H1 (cell line): ENCODE measurements around the gene MAOB. TPM values are rescaled to one million over a fixed set of nuclear protein-coding genes. Genes with fewer than 3 reads are reported as not detected.

Experiments used
- BACH1 ChIP-seq: IDR thresholded peaks from 2 replicates; pipeline ENCODE4 v1.6.1; 2012; ENCODE audit warnings: low read length, improper control_type of control experiment
- BCL11A ChIP-seq, 2 experiments: IDR thresholded peaks; one replicate each; pipeline ENCODE4 v1.6.1; 2011; ENCODE audit warnings: low read depth in 2 of 2, low read length in 2 of 2, mild to moderate bottlenecking in 2 of 2
- MAFK ChIP-seq: IDR thresholded peaks from 2 replicates; pipeline ENCODE4 v1.6.1; 2012; ENCODE audit warnings: low read depth, mild to moderate bottlenecking, improper control_type of control experiment, low read length
- TEAD4 ChIP-seq: IDR thresholded peaks from 2 replicates; pipeline ENCODE4 v1.6.1; 2012; ENCODE audit warnings: low read depth, low read length, inconsistent platforms, mixed read lengths
- polyA plus RNA-seq, 7 experiments: library from polyadenylated mRNA; depleted of rRNA in 3 of 7; stranded (reverse) in 5 of 7; unstranded in 2 of 7; fragments of >200 nt in 5 of 7; fragments of 200-250 nt in 2 of 7; gene quantifications; 1 replicate in 5 of 7; 2 replicates in 1 of 7; 4 replicates in 1 of 7; pipeline versions ENCODE4 v1.2.1 to v1.2.3, GENCODE V29; 2011 to 2013; ENCODE audit warnings: missing spikeins in 2 of 7, mixed read lengths in 2 of 7
- total RNA-seq: library from RNA; stranded (reverse); fragmentation: NEBNext Ultra II Directional; extraction: Animal tissue kit (Norgen Biotek cat#: 25700); gene quantifications from 2 replicates; pipeline ENCODE4 v1.2.1, GENCODE V29; 2021
- TF ChIP-seq, protein P1 (sequence below): fragments of 300-600 bp; sonication (generic); IDR thresholded peaks from 2 replicates; pipeline ENCODE4 v1.7.1; 2012; ENCODE audit warnings: low read length, moderate library complexity, mild to moderate bottlenecking, inconsistent platforms; ENCODE audit not compliant: insufficient replicate concordance
- TF ChIP-seq, protein P2 (sequence below): IDR thresholded peaks from 2 replicates; pipeline ENCODE4 v1.6.1; 2012; ENCODE audit warnings: inconsistent platforms
- TF ChIP-seq, protein P3 (sequence below): IDR thresholded peaks from 2 replicates; pipeline ENCODE4 v1.6.1; 2012; ENCODE audit warnings: low read length, inconsistent platforms

MAOB gene
- total and polyA plus RNA-seq, 2 of the 8 experiments (the other 6 are each of a cell fraction or from before 2014, with no cell fraction given) = 0.73 to 1.1 TPM

DNA sequence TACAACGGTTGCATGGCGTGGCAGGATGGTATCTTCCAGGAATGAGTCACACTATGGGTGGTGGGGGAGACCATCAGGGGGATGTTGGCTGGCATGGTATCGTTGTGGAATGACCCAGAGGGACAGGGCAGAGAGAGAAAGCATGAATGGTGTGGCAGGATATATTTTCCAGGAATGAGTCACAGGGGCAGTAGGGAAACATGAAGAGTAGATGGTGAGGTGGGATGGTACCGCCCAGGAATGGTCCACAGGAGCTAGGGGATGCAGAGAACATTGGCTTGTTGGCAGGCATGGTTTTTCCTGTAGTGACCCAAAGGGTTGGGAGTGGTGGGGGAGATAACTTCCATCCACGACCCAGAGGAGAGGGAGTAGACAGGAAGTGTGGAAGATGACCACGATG is 163.7 kb downstream of the MAOB start (continued):
- TF ChIP-seq, protein P1, sequence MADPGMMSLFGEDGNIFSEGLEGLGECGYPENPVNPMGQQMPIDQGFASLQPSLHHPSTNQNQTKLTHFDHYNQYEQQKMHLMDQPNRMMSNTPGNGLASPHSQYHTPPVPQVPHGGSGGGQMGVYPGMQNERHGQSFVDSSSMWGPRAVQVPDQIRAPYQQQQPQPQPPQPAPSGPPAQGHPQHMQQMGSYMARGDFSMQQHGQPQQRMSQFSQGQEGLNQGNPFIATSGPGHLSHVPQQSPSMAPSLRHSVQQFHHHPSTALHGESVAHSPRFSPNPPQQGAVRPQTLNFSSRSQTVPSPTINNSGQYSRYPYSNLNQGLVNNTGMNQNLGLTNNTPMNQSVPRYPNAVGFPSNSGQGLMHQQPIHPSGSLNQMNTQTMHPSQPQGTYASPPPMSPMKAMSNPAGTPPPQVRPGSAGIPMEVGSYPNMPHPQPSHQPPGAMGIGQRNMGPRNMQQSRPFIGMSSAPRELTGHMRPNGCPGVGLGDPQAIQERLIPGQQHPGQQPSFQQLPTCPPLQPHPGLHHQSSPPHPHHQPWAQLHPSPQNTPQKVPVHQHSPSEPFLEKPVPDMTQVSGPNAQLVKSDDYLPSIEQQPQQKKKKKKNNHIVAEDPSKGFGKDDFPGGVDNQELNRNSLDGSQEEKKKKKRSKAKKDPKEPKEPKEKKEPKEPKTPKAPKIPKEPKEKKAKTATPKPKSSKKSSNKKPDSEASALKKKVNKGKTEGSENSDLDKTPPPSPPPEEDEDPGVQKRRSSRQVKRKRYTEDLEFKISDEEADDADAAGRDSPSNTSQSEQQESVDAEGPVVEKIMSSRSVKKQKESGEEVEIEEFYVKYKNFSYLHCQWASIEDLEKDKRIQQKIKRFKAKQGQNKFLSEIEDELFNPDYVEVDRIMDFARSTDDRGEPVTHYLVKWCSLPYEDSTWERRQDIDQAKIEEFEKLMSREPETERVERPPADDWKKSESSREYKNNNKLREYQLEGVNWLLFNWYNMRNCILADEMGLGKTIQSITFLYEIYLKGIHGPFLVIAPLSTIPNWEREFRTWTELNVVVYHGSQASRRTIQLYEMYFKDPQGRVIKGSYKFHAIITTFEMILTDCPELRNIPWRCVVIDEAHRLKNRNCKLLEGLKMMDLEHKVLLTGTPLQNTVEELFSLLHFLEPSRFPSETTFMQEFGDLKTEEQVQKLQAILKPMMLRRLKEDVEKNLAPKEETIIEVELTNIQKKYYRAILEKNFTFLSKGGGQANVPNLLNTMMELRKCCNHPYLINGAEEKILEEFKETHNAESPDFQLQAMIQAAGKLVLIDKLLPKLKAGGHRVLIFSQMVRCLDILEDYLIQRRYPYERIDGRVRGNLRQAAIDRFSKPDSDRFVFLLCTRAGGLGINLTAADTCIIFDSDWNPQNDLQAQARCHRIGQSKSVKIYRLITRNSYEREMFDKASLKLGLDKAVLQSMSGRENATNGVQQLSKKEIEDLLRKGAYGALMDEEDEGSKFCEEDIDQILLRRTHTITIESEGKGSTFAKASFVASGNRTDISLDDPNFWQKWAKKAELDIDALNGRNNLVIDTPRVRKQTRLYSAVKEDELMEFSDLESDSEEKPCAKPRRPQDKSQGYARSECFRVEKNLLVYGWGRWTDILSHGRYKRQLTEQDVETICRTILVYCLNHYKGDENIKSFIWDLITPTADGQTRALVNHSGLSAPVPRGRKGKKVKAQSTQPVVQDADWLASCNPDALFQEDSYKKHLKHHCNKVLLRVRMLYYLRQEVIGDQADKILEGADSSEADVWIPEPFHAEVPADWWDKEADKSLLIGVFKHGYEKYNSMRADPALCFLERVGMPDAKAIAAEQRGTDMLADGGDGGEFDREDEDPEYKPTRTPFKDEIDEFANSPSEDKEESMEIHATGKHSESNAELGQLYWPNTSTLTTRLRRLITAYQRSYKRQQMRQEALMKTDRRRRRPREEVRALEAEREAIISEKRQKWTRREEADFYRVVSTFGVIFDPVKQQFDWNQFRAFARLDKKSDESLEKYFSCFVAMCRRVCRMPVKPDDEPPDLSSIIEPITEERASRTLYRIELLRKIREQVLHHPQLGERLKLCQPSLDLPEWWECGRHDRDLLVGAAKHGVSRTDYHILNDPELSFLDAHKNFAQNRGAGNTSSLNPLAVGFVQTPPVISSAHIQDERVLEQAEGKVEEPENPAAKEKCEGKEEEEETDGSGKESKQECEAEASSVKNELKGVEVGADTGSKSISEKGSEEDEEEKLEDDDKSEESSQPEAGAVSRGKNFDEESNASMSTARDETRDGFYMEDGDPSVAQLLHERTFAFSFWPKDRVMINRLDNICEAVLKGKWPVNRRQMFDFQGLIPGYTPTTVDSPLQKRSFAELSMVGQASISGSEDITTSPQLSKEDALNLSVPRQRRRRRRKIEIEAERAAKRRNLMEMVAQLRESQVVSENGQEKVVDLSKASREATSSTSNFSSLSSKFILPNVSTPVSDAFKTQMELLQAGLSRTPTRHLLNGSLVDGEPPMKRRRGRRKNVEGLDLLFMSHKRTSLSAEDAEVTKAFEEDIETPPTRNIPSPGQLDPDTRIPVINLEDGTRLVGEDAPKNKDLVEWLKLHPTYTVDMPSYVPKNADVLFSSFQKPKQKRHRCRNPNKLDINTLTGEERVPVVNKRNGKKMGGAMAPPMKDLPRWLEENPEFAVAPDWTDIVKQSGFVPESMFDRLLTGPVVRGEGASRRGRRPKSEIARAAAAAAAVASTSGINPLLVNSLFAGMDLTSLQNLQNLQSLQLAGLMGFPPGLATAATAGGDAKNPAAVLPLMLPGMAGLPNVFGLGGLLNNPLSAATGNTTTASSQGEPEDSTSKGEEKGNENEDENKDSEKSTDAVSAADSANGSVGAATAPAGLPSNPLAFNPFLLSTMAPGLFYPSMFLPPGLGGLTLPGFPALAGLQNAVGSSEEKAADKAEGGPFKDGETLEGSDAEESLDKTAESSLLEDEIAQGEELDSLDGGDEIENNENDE = no peak
- TF ChIP-seq BCL11A (IDR thresholded peaks at IDR 0.05; ENCODE audit: low read depth in 2 of 2, low read length in 2 of 2) (no peak), BACH1 (no peak), TEAD4 (no peak), MAFK (no peak)
- TF ChIP-seq, protein P2, sequence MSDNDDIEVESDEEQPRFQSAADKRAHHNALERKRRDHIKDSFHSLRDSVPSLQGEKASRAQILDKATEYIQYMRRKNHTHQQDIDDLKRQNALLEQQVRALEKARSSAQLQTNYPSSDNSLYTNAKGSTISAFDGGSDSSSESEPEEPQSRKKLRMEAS = no peak
- TF ChIP-seq, protein P3, sequence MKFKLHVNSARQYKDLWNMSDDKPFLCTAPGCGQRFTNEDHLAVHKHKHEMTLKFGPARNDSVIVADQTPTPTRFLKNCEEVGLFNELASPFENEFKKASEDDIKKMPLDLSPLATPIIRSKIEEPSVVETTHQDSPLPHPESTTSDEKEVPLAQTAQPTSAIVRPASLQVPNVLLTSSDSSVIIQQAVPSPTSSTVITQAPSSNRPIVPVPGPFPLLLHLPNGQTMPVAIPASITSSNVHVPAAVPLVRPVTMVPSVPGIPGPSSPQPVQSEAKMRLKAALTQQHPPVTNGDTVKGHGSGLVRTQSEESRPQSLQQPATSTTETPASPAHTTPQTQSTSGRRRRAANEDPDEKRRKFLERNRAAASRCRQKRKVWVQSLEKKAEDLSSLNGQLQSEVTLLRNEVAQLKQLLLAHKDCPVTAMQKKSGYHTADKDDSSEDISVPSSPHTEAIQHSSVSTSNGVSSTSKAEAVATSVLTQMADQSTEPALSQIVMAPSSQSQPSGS = no peak
